Mesodermal cell (in vitro differentiated cells): ENCODE data around the gene DCLK3.

Source experiments
- H3K27ac ChIP-seq: 2 replicates; pipeline ENCODE4 v1.7.0; 2013; ENCODE audit warnings: mild to moderate bottlenecking, low read depth, low read length, moderate library complexity; ENCODE audit not compliant: severe bottlenecking
- H3K36me3 ChIP-seq: 2 replicates; pipeline ENCODE4 v1.7.1; 2013; ENCODE audit warnings: mild to moderate bottlenecking, low read length, moderate library complexity; ENCODE audit not compliant: control insufficient read depth, insufficient read depth
- H3K4me1 ChIP-seq: one replicate; pipeline ENCODE4 v1.7.1; 2013; ENCODE audit warnings: mild to moderate bottlenecking, low read length; ENCODE audit not compliant: insufficient read depth, control insufficient read depth, poor library complexity, severe bottlenecking
- H3K4me3 ChIP-seq: 2 replicates; pipeline ENCODE4 v1.7.0; 2013; ENCODE audit warnings: low read length, control low read depth, mild to moderate bottlenecking; ENCODE audit not compliant: insufficient read depth, poor library complexity, severe bottlenecking; ENCODE audit errors: extremely low read depth
- H3K9me3 ChIP-seq: 2 replicates; pipeline ENCODE4 v1.7.1; 2013; ENCODE audit warnings: mild to moderate bottlenecking, low read length, moderate library complexity; ENCODE audit not compliant: control insufficient read depth
- WGBS, 2 experiments: methylation state at CpG; one replicate each; pipeline ENCODE4 v1.1.5; 2013; ENCODE audit warnings: missing lambda C conversion rate in 2 of 2; ENCODE audit not compliant: insufficient coverage in 2 of 2; 5-methylcytosine and 5-hydroxymethylcytosine counted together

DCLK3 gene

GRCh38 chr3:36795622-36796021 is 31.3 kb upstream of the DCLK3 start:
- H3K36me3 ChIP-seq: no peaks in the 10 kb centered on the region
- no peaks in the 10 kb centered on the region for H3K9me3 ChIP-seq
- no peak overlapping the region for H3K4me3 ChIP-seq
- H3K27ac ChIP-seq: no peak overlapping the region
- 73 to 100% methylated on average over 1 of the region's 1 CpG for WGBS, 2 experiments
- H3K4me1 ChIP-seq: peaks cover 3% of the 10 kb centered on the region

GRCh38 chr3:36792342-36792741 is 28.0 kb upstream of the DCLK3 start:
- no peak overlapping the region for H3K27ac ChIP-seq
- peaks cover 3% of the 10 kb centered on the region for H3K4me1 ChIP-seq
- no peak overlapping the region for H3K4me3 ChIP-seq
- H3K36me3 ChIP-seq: no peaks in the 10 kb centered on the region
- 0 to 17% methylated on average over 1 to 2 of the region's 4 CpGs for WGBS, 2 experiments
- H3K9me3 ChIP-seq: no peaks in the 10 kb centered on the region

- no peaks in the 10 kb centered on the region for H3K9me3 ChIP-seq
- H3K27ac ChIP-seq: no peak overlapping the region
- H3K4me1 ChIP-seq: peaks cover 3% of the 10 kb centered on the region
- no peaks in the 10 kb centered on the region for H3K36me3 ChIP-seq
- H3K4me3 ChIP-seq: no peak overlapping the region
- WGBS, 2 experiments: 65 to 90% methylated on average over 4 to 5 of the region's 6 CpGs
Observed at GRCh38 chr3:36790765-36791164, 26.4 kb upstream of the DCLK3 start.

GRCh38 chr3:36786921-36787890 is 22.9 kb upstream of the DCLK3 start:
- 83 to 96% methylated on average over 2 to 3 of the region's 3 CpGs for WGBS, 2 experiments
- H3K4me3 ChIP-seq: no peak overlapping the region
- peaks cover 3% of the 10 kb centered on the region for H3K4me1 ChIP-seq
- no peaks in the 10 kb centered on the region for H3K36me3 ChIP-seq
- no peak overlapping the region for H3K27ac ChIP-seq
- H3K9me3 ChIP-seq: no peaks in the 10 kb centered on the region

GRCh38 chr3:36784138-36784635 is 19.8 kb upstream of the DCLK3 start:
- no peaks in the 10 kb centered on the region for H3K9me3 ChIP-seq
- H3K27ac ChIP-seq: no peak overlapping the region
- no peaks in the 10 kb centered on the region for H3K36me3 ChIP-seq
- no peak overlapping the region for H3K4me3 ChIP-seq
- no peaks in the 10 kb centered on the region for H3K4me1 ChIP-seq
- WGBS, 2 experiments: 25 to 73% methylated on average over 1 to 2 of the region's 3 CpGs

- H3K27ac ChIP-seq: no peak overlapping the region
- no peaks in the 10 kb centered on the region for H3K9me3 ChIP-seq
- no peaks in the 10 kb centered on the region for H3K4me1 ChIP-seq
- 92% methylated on average over 1 of the region's 2 CpGs; no CpG with 5 or more reads in 1 of the 2 experiments for WGBS, 2 experiments
- no peak overlapping the region for H3K4me3 ChIP-seq
- H3K36me3 ChIP-seq: no peaks in the 10 kb centered on the region
Observed at GRCh38 chr3:36777424-36778218, 13.3 kb upstream of the DCLK3 start.

GRCh38 chr3:36776436-36776835 is 12.1 kb upstream of the DCLK3 start:
- no peaks in the 10 kb centered on the region for H3K36me3 ChIP-seq
- H3K9me3 ChIP-seq: no peaks in the 10 kb centered on the region
- WGBS, 2 experiments: no CpG with 5 or more reads among the region's 2 CpGs
- H3K27ac ChIP-seq: no peak overlapping the region
- H3K4me1 ChIP-seq: no peaks in the 10 kb centered on the region
- no peak overlapping the region for H3K4me3 ChIP-seq

- Histone ChIP-seq H3K27ac (no peak overlapping the region), H3K4me1 (no peaks in the 10 kb centered on the region), H3K36me3 (no peaks in the 10 kb centered on the region), H3K4me3 (no peak overlapping the region), H3K9me3 (no peaks in the 10 kb centered on the region)
- no CpG with 5 or more reads among the region's 3 CpGs for WGBS, 2 experiments
Observed at GRCh38 chr3:36774052-36774451, 9.7 kb upstream of the DCLK3 start.

GRCh38 chr3:36771931-36772330 is 7.6 kb upstream of the DCLK3 start:
- Histone ChIP-seq H3K9me3 (no peaks in the 10 kb centered on the region), H3K27ac (no peak overlapping the region), H3K4me3 (no peak overlapping the region), H3K36me3 (no peaks in the 10 kb centered on the region), H3K4me1 (no peaks in the 10 kb centered on the region)

GRCh38 chr3:36769926-36770325 is 5.6 kb upstream of the DCLK3 start:
- H3K4me1 ChIP-seq: no peaks in the 10 kb centered on the region
- H3K27ac ChIP-seq: no peak overlapping the region
- H3K4me3 ChIP-seq: no peak overlapping the region
- H3K36me3 ChIP-seq: no peaks in the 10 kb centered on the region
- 60% methylated on average over 1 of the region's 1 CpG; no CpG with 5 or more reads in 1 of the 2 experiments for WGBS, 2 experiments
- no peaks in the 10 kb centered on the region for H3K9me3 ChIP-seq
